ENCODE measurements around the gene DOCK2.

Gene DOCK2

DNA sequence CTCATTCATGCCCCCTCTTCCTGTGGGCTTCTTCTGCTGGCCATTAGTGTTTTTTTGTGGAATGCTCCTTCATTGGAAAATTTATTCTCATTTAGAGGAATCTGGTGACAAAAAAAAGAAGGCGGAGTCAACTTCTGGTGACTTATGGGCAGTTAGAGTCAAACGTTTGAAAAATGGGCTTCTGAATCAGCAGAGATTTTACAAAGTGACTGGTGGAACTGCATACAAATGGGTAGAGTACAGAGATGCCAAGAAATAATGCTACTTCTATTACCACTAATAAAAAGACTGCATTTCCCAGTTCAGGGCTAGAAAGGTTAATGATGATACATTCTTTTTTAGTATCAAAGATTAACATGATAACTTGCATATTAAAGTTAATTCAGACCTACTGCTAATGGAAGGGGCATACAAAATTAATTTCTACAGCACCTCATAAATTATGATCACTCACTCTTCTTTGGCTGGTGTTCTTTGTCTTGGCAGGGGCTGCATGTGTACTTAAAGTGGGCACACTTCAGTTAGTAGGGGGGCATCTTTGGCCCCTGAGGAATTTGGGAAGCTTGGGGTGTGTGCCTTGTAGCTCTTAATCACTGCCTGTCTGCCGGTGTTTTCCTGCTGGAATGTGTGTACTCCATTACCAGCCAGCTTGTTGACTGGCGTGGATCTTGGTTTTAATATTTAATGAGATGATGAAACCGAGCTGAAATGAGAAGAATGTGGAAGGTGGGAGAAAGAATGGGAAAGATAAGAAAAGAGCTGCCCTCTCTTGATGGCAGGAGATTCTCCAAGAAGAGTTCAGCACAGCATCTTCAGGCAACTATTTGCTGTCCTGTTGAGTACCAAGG lies 148.9 kb downstream of the DOCK2 start:
- in situ Hi-C loops (cut with MboI; ENCODE audit: low pct_unique_long_range_greater_than_20kb, low sequenced_read_pairs, unreplicated experiment) = no loop called here
- TF ChIP-seq, protein P1, sequence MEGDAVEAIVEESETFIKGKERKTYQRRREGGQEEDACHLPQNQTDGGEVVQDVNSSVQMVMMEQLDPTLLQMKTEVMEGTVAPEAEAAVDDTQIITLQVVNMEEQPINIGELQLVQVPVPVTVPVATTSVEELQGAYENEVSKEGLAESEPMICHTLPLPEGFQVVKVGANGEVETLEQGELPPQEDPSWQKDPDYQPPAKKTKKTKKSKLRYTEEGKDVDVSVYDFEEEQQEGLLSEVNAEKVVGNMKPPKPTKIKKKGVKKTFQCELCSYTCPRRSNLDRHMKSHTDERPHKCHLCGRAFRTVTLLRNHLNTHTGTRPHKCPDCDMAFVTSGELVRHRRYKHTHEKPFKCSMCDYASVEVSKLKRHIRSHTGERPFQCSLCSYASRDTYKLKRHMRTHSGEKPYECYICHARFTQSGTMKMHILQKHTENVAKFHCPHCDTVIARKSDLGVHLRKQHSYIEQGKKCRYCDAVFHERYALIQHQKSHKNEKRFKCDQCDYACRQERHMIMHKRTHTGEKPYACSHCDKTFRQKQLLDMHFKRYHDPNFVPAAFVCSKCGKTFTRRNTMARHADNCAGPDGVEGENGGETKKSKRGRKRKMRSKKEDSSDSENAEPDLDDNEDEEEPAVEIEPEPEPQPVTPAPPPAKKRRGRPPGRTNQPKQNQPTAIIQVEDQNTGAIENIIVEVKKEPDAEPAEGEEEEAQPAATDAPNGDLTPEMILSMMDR (IDR thresholded peaks at IDR 0.05; ENCODE audit: extremely low read depth, insufficient read depth, missing control alignments) = no peak
- no peak for DNase-seq (ENCODE audit: low spot score)

DNA sequence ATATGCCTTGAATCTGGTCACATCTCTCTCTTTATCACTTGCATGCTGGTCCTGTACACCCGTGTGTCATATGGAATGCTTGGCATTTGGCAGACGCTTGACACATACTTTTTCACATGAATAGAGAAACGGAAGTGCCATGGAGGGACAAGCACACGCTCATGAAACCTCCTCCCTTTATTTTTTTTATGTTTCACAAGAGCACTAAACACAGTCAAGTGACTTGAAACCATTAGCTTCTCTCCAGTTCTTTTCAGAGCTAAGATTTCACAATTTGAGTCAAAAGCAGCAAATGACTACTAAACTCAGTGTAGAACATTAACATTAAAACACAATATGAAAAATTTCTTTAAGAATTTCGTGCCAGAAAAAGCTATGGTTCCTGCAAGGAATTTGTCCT lies 151.1 kb downstream of the DOCK2 start:
- in situ Hi-C loops (cut with MboI; ENCODE audit: low pct_unique_long_range_greater_than_20kb, low sequenced_read_pairs, unreplicated experiment) = no loop called here
- TF ChIP-seq, protein P1 (IDR thresholded peaks at IDR 0.05; ENCODE audit: extremely low read depth, insufficient read depth, missing control alignments) = no peak
- no peak for DNase-seq (ENCODE audit: low spot score)

DNA sequence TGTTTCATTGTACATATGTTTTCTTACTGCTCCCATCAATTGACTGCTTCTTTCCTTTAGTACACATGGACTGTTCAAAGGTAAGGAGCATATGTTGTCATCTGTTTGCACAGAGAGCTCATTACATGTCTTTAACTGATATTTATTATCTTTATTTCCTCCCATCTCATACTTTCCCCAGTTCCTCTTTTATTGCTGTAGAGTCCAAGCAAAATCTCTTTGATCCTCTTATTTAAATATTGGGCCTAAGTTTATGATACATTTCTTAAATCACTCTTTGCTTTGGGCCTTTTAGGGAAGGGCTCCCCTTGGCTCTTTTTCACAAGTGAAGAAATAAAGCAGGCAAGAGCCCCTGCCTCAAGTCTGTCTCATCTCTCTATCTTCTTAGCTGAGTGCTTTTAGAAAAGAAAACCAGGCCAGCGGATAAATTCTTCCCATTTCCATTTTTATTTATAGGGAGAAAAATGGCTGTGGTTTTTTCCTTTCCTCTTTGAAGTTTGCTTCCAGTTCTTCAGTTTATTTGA lies 152.4 kb downstream of the DOCK2 start:
- no peak for DNase-seq (ENCODE audit: low spot score)
- TF ChIP-seq, protein P1 (IDR thresholded peaks at IDR 0.05; ENCODE audit: extremely low read depth, insufficient read depth, missing control alignments) = no peak
- in situ Hi-C loops (cut with MboI; ENCODE audit: low pct_unique_long_range_greater_than_20kb, low sequenced_read_pairs, unreplicated experiment) = no loop called here

DNA sequence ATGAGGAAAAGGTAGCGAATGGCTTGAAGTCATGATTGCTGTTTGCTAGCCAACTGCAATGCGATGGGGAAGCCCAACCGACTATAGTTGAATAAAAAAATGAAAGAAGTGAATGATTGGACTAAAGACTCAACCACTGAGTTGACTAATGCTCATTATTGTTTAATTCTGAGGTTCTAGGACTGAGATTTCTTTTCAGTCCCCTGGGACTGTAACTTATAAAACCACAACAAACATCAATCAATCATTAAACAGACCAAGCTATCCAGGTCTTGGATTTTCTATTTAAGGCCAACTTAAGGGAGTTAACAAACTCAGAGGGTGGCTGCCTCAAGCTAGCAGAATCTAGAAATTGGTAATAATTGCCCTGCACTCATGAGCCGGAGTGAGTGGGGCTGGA lies 154.2 kb downstream of the DOCK2 start:
- TF ChIP-seq, protein P1 (IDR thresholded peaks at IDR 0.05; ENCODE audit: extremely low read depth, insufficient read depth, missing control alignments) = no peak
- no peak for DNase-seq (ENCODE audit: low spot score)
- in situ Hi-C loops (cut with MboI; ENCODE audit: low pct_unique_long_range_greater_than_20kb, low sequenced_read_pairs, unreplicated experiment) = no loop called here

DNA sequence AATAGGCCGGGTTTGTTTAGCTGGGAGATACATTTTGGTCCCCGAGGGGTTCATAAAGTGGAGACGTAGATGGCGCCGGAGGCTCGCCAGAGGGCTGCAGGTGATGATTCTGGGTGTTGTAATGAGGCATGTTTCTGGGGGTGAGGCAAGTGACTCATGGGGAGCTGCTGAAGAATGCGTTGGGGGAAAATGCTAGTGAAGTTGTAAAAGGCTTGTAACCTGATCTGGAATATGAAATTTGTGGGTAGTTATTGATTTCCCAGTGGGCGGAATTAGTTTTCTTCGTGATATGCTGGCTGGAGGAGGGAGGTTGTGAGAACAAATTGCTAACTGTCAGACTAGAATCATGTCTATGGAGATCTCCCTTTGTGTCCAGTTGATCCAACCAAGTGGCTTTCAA lies 158.3 kb downstream of the DOCK2 start:
- TF ChIP-seq, protein P1 (IDR thresholded peaks at IDR 0.05; ENCODE audit: extremely low read depth, insufficient read depth, missing control alignments) = no peak
- DNase-seq (ENCODE audit: low spot score) = no peak
- in situ Hi-C loops (cut with MboI; ENCODE audit: low pct_unique_long_range_greater_than_20kb, low sequenced_read_pairs, unreplicated experiment) = no loop called here

DNA sequence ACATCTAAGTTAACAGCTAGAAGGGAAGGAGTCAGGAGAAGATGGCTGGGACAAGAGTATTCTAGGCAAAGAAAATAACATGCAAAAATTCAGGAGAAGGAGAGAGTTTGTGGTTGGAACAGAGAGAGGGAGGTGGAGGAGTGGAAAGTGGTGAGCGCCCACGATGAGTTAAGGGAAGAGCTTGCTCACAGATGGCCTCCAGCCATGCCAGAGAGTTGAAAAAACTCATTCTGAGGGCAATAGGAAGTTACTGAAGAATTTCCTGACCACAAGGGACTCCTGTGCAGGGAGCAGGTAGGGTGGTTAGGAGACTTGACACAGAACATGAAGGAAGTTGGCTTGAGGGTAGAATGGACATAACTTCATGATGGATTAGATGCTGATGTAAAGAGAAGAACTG lies 159.7 kb downstream of the DOCK2 start:
- TF ChIP-seq, protein P1 (IDR thresholded peaks at IDR 0.05; ENCODE audit: extremely low read depth, insufficient read depth, missing control alignments) = no peak
- in situ Hi-C loops (cut with MboI; ENCODE audit: low pct_unique_long_range_greater_than_20kb, low sequenced_read_pairs, unreplicated experiment) = no loop called here
- no peak for DNase-seq (ENCODE audit: low spot score)

Measured in GM13977 (cell line).